Measurements from ENCODE around the gene STX18. TPM values are rescaled to one million over a fixed set of nuclear protein-coding genes. Genes with fewer than 3 reads are reported as not detected.

STX18 gene
- total RNA-seq, 1 donor from 2014 or later = 41.7 TPM

DNA sequence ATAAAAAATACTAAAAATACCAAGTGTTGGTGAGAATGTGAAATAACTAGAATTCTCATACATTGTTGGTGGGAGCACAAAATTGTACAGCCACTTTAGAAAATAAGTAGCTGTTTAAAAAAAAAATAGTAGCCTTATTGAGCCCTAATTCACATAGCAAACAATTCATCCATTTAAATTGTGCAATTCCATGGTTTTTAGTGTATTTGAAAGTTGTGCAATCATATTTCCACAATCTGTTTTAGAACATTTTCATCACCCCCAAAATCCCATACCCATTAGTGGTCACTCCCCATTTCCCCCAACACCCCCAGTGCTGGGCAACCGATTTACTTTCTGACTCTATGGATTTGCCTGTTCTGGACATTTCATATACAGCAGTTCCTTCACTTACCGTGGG lies 37.1 kb downstream of the STX18 start:
- H3K4me1 Mint-ChIP-seq = peaks cover 15% of the 10 kb centered on the region
- TF ChIP-seq, protein P1, sequence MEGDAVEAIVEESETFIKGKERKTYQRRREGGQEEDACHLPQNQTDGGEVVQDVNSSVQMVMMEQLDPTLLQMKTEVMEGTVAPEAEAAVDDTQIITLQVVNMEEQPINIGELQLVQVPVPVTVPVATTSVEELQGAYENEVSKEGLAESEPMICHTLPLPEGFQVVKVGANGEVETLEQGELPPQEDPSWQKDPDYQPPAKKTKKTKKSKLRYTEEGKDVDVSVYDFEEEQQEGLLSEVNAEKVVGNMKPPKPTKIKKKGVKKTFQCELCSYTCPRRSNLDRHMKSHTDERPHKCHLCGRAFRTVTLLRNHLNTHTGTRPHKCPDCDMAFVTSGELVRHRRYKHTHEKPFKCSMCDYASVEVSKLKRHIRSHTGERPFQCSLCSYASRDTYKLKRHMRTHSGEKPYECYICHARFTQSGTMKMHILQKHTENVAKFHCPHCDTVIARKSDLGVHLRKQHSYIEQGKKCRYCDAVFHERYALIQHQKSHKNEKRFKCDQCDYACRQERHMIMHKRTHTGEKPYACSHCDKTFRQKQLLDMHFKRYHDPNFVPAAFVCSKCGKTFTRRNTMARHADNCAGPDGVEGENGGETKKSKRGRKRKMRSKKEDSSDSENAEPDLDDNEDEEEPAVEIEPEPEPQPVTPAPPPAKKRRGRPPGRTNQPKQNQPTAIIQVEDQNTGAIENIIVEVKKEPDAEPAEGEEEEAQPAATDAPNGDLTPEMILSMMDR (IDR thresholded peaks at IDR 0.05; ENCODE audit: unreplicated experiment) = no peak
- no peak overlapping the region for H3K4me3 Mint-ChIP-seq
- no peak for DNase-seq (ENCODE audit: low spot score in 2 of 2, unreplicated experiment in 2 of 2)
- peaks cover 4% of the 10 kb centered on the region for H3K36me3 Mint-ChIP-seq
- no peaks in the 10 kb centered on the region for H3K9me3 Mint-ChIP-seq
- H3K27ac Mint-ChIP-seq = no peak overlapping the region
- H3K27me3 Mint-ChIP-seq (ENCODE audit: low read depth) = no peaks in the 10 kb centered on the region

DNA sequence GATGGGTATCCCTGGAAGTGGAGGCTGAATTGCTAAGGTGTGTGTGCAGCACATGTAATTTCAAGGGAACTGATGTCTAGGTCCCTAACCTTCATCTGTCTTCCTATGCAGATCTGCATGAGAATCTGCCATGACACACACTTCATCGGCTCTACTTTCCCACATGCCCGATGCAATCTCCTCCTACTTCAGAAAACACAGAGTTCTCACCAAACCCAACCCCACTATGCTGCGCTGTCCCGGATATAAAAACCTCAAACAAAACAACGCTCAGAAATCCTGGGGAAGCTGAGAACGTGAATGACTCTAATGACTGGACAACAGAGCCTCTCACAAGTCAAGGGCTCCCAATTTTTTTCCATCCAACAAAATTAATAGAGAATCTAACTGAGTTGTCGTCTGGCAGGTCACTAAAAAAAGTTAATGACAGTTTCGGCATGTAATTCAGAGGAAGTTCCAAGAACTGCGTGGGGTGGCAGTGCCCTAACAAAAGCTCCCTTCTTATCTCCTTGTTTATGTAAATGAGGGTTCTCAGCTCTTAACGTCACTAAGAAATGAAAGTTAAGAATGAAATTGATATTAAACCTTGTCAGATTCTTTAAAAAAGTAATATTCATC lies 39.0 kb downstream of the STX18 start:
- H3K36me3 Mint-ChIP-seq = peaks cover 4% of the 10 kb centered on the region
- H3K9me3 Mint-ChIP-seq = no peaks in the 10 kb centered on the region
- H3K27me3 Mint-ChIP-seq (ENCODE audit: low read depth) = no peaks in the 10 kb centered on the region
- no peak overlapping the region for H3K27ac Mint-ChIP-seq
- no peak for DNase-seq (ENCODE audit: low spot score in 2 of 2, unreplicated experiment in 2 of 2)
- H3K4me3 Mint-ChIP-seq = no peak overlapping the region
- TF ChIP-seq, protein P1 (IDR thresholded peaks at IDR 0.05; ENCODE audit: unreplicated experiment) = no peak
- H3K4me1 Mint-ChIP-seq = peaks cover 18% of the 10 kb centered on the region

DNA sequence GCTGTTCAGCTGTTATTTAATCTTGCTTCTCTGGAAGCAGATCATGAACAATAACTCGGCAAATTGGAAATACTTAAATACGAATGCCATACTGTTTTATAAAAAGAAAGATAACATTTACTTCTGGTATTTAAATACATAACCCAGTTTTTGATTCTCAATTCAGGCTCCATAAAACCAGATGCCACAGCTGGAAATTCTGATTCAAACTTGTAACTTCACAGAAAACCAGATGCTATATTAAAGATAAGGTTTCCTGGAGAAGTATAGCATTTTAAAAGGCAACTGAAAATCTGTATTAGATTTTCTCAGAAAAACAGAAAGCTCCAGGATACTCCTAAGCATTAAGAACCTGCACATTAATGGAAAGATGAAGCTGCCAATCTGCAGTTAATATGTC lies 40.2 kb downstream of the STX18 start:
- DNase-seq (ENCODE audit: low spot score in 2 of 2, unreplicated experiment in 2 of 2) = no peak
- Mint-ChIP-seq H3K4me1 (peaks cover 18% of the 10 kb centered on the region), H3K27ac (no peak overlapping the region), H3K4me3 (no peak overlapping the region), H3K27me3 (ENCODE audit: low read depth) (no peaks in the 10 kb centered on the region), H3K9me3 (no peaks in the 10 kb centered on the region), H3K36me3 (peaks cover 1% of the 10 kb centered on the region)
- TF ChIP-seq, protein P1 (IDR thresholded peaks at IDR 0.05; ENCODE audit: unreplicated experiment) = no peak

DNA sequence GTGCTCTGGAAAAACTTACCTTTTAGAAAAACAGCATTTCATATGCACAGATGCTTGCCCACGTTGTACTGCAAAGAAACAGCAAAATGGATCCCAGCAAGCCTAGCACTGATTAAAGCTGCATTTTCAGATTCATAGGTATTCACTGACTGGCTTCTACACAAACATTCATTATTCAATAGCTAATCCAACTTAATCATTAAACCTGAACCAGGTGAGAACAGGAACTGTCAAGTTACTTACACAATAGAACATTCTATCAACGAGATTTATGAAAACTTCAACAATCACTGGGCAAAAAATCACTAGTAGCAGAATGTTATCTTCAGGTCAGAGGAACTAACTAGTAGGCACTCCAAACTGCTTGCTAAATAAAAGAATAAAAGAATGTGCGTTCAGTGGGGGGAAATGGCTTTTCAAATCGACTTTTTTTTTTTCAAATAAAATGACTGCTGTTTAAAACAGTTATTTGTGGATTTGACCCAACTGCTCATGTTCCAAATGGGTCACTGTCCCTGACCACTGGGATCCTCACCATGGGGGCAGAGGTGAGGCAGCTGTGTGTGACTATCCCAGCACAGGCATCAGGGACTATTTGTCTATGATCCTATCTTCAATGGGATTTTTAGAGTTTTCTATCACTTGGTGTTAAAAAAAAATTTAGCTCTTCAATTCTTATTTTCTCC lies 42.3 kb downstream of the STX18 start:
- H3K36me3 Mint-ChIP-seq = no peaks in the 10 kb centered on the region
- H3K9me3 Mint-ChIP-seq = no peaks in the 10 kb centered on the region
- no peak overlapping the region for H3K27ac Mint-ChIP-seq
- DNase-seq (ENCODE audit: low spot score in 2 of 2, unreplicated experiment in 2 of 2) = no peak
- H3K4me1 Mint-ChIP-seq = peaks cover 18% of the 10 kb centered on the region
- H3K4me3 Mint-ChIP-seq = no peak overlapping the region
- H3K27me3 Mint-ChIP-seq (ENCODE audit: low read depth) = no peaks in the 10 kb centered on the region
- TF ChIP-seq, protein P1 (IDR thresholded peaks at IDR 0.05; ENCODE audit: unreplicated experiment) = no peak

DNA sequence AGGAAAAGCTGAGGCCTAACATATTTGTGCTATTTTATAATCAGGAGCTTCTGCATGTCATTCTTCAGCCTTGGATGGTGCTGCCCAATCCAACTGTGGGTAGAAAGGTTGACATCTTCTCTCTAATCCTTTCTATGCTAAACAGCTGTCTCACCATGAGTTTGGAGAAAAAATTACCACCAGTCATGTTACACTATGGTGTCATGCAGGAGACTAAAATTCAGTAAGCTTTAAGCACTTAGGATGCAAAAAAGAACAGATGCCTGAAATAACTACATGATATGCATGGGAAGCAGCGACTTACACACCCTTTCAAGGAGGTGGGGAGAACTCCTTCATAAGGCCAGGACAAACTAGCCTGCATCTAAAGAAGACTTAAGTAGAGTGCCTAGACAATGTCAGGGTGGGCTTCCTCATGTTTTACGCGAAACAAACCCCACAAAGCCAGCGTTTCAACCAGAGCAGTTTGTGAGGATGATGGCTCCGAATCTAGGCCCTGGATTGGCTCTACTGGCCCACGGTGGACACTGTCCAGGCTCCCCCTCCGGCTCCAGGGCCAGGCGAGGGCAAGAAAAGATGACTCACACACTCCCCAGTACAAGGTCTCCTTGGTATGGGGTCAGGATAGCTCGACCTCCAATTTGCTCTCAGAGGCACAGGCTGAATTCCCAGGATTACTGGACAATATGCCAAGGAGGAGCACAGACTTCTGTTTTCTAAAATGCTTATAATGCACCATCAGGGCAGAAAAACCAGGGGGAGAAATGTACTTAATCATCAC lies 45.1 kb downstream of the STX18 start:
- Mint-ChIP-seq H3K27me3 (ENCODE audit: low read depth) (no peaks in the 10 kb centered on the region), H3K36me3 (no peaks in the 10 kb centered on the region), H3K4me1 (peaks cover 18% of the 10 kb centered on the region), H3K4me3 (no peak overlapping the region), H3K9me3 (no peaks in the 10 kb centered on the region), H3K27ac (no peak overlapping the region)
- DNase-seq (ENCODE audit: low spot score in 2 of 2, unreplicated experiment in 2 of 2) = no peak
- TF ChIP-seq, protein P1 (IDR thresholded peaks at IDR 0.05; ENCODE audit: unreplicated experiment) = no peak

All from mesothelial cell of epicardium (in vitro differentiated cells).